Stomach smooth muscle (tissue), 2 donors: ENCODE measurements around the gene KCNT2.

Source experiments
- H3K27ac ChIP-seq: one replicate; pipeline ENCODE4 v1.7.0; 2013; ENCODE audit warnings: mild to moderate bottlenecking, low read length, inconsistent platforms
- H3K27me3 ChIP-seq, 2 donors: one replicate each; pipeline ENCODE4 v1.7.0; 2013; ENCODE audit warnings: low read length in 2 of 2; ENCODE audit not compliant: insufficient read depth in 2 of 2, control insufficient read depth in 1 of 2
- H3K36me3 ChIP-seq, 2 donors: one replicate each; pipeline ENCODE4 v1.7.0; 2013; ENCODE audit warnings: low read length in 2 of 2; ENCODE audit not compliant: control insufficient read depth in 2 of 2, insufficient read depth in 2 of 2
- H3K4me1 ChIP-seq: one replicate; pipeline ENCODE4 v1.7.0; 2013; ENCODE audit warnings: low read length; ENCODE audit not compliant: control insufficient read depth, insufficient read depth
- H3K4me3 ChIP-seq, 2 donors: one replicate each; pipeline ENCODE4 v1.7.0; 2013; ENCODE audit warnings: low read length in 2 of 2
- H3K9ac ChIP-seq, 2 donors: one replicate each; pipeline ENCODE4 v1.7.0; 2013; ENCODE audit warnings: low read length in 2 of 2, mild to moderate bottlenecking in 1 of 2
- H3K9me3 ChIP-seq, 2 donors: one replicate each; pipeline ENCODE4 v1.7.0; 2013; ENCODE audit warnings: low read length in 2 of 2; ENCODE audit not compliant: control insufficient read depth in 2 of 2
- donor health status: healthy.
- donor health status: Pancreatic carcinoma.

KCNT2 gene

DNA sequence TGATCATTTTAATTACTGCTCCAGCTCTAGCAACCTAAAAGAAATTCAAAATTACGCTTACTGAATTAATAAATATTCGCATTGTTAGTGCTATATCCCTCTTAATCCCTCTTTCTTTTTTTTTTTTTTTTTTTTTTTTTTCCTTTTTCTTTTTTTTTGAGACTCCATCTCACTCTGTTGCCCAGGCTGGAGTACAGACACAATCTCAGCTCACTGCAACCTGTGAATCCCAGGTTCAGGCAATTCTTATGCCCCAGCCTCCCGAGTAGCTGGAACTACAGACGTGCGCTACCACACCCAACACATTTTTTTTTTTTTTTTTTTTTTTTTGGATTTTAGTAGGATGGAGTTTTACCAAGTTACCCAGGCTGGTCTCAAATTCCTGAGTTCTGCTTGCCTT is 157.1 kb downstream of the KCNT2 start:
- H3K4me1 ChIP-seq: no peaks in the 10 kb centered on the region
- H3K27me3 ChIP-seq: no peaks in the 10 kb centered on the region
- H3K27ac ChIP-seq: no peak overlapping the region
- no peak overlapping the region for H3K4me3 ChIP-seq
- no peaks in the 10 kb centered on the region for H3K36me3 ChIP-seq
- no peaks in the 10 kb centered on the region for H3K9me3 ChIP-seq
- H3K9ac ChIP-seq: no peak overlapping the region

DNA sequence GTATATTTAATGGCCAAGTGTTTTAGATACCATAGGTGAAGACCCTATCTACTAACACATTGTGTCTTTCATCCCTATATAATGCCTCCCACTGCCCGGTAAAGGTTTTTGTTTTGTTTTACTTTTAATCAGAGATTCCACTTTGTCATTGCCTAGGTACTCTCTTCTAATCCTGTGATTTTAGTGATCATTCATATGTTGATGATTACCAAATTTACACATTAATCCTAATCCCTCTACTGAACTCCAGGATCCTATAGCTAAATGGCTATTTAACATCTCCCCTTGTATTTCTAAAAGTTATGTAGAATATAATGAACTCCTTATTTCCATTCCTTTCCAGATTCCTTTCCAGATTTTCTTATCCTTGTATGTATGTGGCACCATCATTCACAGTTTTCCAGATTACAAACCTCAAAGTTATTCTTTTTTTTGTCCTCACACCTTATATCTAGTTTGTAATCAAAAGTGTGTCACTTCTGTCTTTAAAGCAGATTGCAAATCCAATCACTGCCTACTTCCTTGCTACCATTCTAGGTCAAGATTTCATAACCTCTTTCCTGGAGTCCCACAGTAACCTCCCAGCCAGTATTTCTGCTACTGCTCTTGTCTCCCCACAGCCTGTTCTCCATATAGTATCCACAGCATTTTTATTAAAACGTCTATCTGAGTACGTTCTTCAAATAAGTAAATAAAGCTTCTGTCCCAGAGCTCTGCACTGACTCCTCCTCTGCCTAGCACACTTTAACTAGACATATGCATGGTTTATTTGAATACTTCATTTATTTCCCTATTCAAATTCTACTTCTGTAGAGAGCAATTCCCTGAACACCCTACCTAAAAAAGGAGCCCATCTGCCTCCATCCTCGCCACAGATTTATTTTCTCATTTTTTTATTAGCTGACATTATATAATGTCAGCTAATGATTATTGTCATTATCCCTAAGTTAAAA is 157.8 kb downstream of the KCNT2 start:
- Histone ChIP-seq H3K27me3 (no peaks in the 10 kb centered on the region), H3K4me3 (no peak overlapping the region), H3K9ac (no peak overlapping the region), H3K4me1 (no peaks in the 10 kb centered on the region), H3K27ac (no peak overlapping the region), H3K9me3 (no peaks in the 10 kb centered on the region), H3K36me3 (no peaks in the 10 kb centered on the region)

GRCh38 chr1:196449460-196449859 is 158.8 kb downstream of the KCNT2 start:
- Histone ChIP-seq H3K27ac (no peak overlapping the region), H3K9ac (no peak overlapping the region), H3K36me3 (no peaks in the 10 kb centered on the region), H3K27me3 (no peaks in the 10 kb centered on the region), H3K4me3 (no peak overlapping the region), H3K9me3 (no peaks in the 10 kb centered on the region), H3K4me1 (no peaks in the 10 kb centered on the region)

DNA sequence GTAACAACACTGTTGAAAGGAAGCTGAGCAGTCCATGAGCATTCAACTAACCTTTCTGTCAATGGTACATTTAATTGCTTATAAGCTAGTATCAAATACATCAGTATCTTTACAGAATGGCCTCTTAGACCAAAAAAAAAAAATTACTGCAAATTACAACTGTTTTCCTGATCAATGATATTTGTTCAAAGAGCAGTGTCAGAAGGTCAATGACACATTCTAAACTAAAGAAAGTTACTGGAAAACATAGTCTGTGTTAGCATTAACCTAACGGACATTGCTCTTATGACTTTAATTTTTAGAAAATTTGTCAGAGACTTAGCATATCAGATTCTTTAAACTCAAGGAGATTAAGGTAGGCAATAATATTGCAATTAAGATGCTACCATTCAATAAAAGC is 162.5 kb downstream of the KCNT2 start:
- Histone ChIP-seq H3K27ac (no peak overlapping the region), H3K27me3 (no peaks in the 10 kb centered on the region), H3K4me1 (no peaks in the 10 kb centered on the region), H3K36me3 (no peaks in the 10 kb centered on the region), H3K4me3 (no peak overlapping the region), H3K9ac (no peak overlapping the region), H3K9me3 (no peaks in the 10 kb centered on the region)

- H3K4me3 ChIP-seq: no peak overlapping the region
- no peaks in the 10 kb centered on the region for H3K9me3 ChIP-seq
- H3K4me1 ChIP-seq: no peaks in the 10 kb centered on the region
- no peak overlapping the region for H3K27ac ChIP-seq
- no peaks in the 10 kb centered on the region for H3K36me3 ChIP-seq
- no peaks in the 10 kb centered on the region for H3K27me3 ChIP-seq
- H3K9ac ChIP-seq: no peak overlapping the region
Measured at GRCh38 chr1:196444634-196445033, 163.6 kb downstream of the KCNT2 start.

DNA sequence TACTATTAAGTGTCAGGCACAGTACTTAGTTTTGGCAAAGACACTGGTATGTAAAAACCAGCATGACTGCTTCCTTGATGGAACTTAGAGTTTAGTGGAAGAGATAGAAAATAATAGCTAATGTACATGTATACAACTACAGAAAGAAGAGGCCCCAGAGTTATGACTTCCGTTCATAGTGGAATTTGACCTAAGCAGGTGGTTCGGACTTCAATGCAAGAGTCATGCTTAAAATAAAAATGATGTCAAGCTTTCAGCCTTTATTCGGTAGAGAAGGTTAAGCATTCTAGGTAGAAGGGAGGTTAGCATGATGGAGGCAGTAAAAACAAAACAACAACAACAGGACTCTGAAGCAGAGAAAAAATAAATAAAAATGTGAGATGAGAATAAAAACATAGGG is 165.9 kb downstream of the KCNT2 start:
- no peaks in the 10 kb centered on the region for H3K4me1 ChIP-seq
- H3K27ac ChIP-seq: no peak overlapping the region
- no peak overlapping the region for H3K9ac ChIP-seq
- no peak overlapping the region for H3K4me3 ChIP-seq
- no peaks in the 10 kb centered on the region for H3K27me3 ChIP-seq
- no peaks in the 10 kb centered on the region for H3K36me3 ChIP-seq
- H3K9me3 ChIP-seq: no peaks in the 10 kb centered on the region

- Histone ChIP-seq H3K27ac (no peak overlapping the region), H3K4me3 (no peak overlapping the region), H3K9me3 (no peaks in the 10 kb centered on the region), H3K4me1 (no peaks in the 10 kb centered on the region), H3K9ac (no peak overlapping the region), H3K27me3 (no peaks in the 10 kb centered on the region), H3K36me3 (no peaks in the 10 kb centered on the region)
Measured at GRCh38 chr1:196440711-196441110, 167.5 kb downstream of the KCNT2 start.

GRCh38 chr1:196438329-196438728 is 169.9 kb downstream of the KCNT2 start:
- H3K27me3 ChIP-seq: no peaks in the 10 kb centered on the region
- no peak overlapping the region for H3K27ac ChIP-seq
- H3K9me3 ChIP-seq: no peaks in the 10 kb centered on the region
- no peaks in the 10 kb centered on the region for H3K4me1 ChIP-seq
- no peaks in the 10 kb centered on the region for H3K36me3 ChIP-seq
- H3K9ac ChIP-seq: no peak overlapping the region
- H3K4me3 ChIP-seq: no peak overlapping the region

DNA sequence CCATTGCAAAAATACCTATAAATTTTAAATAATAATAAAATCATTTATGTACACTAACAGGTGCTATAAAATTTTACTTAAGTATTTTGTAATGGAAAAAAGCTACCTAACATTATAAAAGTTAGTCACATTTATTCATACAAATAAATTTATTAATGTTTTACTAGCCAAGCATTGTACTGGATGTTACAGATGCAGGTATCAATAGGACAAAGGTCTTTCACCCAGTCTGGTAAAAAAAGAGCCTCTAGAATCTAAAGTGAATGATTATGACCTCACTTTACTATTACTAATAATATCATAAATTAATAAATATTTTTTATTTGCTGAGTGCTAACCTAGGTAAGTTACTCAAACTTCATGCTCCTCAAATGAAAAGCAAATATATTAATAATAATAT is 170.6 kb downstream of the KCNT2 start:
- H3K36me3 ChIP-seq: no peaks in the 10 kb centered on the region
- H3K9ac ChIP-seq: no peak overlapping the region
- no peak overlapping the region for H3K27ac ChIP-seq
- no peaks in the 10 kb centered on the region for H3K9me3 ChIP-seq
- no peak overlapping the region for H3K4me3 ChIP-seq
- no peaks in the 10 kb centered on the region for H3K27me3 ChIP-seq
- H3K4me1 ChIP-seq: no peaks in the 10 kb centered on the region

- no peaks in the 10 kb centered on the region for H3K36me3 ChIP-seq
- H3K4me3 ChIP-seq: no peak overlapping the region
- H3K9me3 ChIP-seq: no peaks in the 10 kb centered on the region
- no peaks in the 10 kb centered on the region for H3K27me3 ChIP-seq
- H3K4me1 ChIP-seq: no peaks in the 10 kb centered on the region
- no peak overlapping the region for H3K9ac ChIP-seq
- no peak overlapping the region for H3K27ac ChIP-seq
Measured at GRCh38 chr1:196433000-196433399, 175.2 kb downstream of the KCNT2 start.

GRCh38 chr1:196427976-196428734 is 180.1 kb downstream of the KCNT2 start:
- no peak overlapping the region for H3K4me3 ChIP-seq
- H3K27me3 ChIP-seq: no peaks in the 10 kb centered on the region

More at GRCh38 chr1:196427976-196428734, 180.1 kb downstream of the KCNT2 start:
- Histone ChIP-seq H3K4me1 (no peaks in the 10 kb centered on the region), H3K9me3 (no peaks in the 10 kb centered on the region), H3K36me3 (no peaks in the 10 kb centered on the region), H3K9ac (no peak overlapping the region), H3K27ac (no peak overlapping the region)
